Fibroblast of pulmonary artery (primary cell): ENCODE data around the gene HPCAL1.

Experiments used
- DNase-seq: peaks from one replicate; pipeline ENCODE4 v3.0.0-alpha.2; 2010; ENCODE audit warnings: low read depth
- H3K4me3 ChIP-seq: replicated peaks from 2 replicates; pipeline ENCODE4 v1.5.1; 2011; ENCODE audit warnings: low read depth, mild to moderate bottlenecking, control low read depth, low read length, moderate library complexity
- TF ChIP-seq, protein P1 (sequence below): IDR thresholded peaks from 2 replicates; pipeline ENCODE4 v1.5.1; 2011; ENCODE audit warnings: mild to moderate bottlenecking, control low read depth, low read length, inconsistent platforms; ENCODE audit errors: missing control alignments

Gene HPCAL1

DNA sequence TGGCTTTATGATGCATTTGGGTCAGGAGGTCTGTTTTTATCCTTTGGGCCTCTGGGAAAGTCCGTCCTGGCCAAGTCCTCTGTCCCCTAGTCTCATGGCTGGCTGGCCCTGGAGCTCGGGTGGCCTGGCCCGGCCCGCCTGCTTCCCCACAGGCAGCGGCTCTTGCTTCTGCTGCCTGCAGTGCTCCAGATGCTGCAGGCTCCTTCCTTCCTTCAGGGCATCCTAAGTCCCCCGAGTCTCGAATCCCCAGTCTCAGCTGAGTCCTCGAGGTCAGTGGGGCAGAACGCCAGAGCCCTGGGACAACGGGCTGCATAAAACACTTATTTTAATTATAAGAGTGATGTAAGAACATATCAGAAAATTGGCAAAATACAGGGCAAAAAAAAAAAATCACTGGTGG lies 71.2 kb downstream of the HPCAL1 start:
- TF ChIP-seq, protein P1, sequence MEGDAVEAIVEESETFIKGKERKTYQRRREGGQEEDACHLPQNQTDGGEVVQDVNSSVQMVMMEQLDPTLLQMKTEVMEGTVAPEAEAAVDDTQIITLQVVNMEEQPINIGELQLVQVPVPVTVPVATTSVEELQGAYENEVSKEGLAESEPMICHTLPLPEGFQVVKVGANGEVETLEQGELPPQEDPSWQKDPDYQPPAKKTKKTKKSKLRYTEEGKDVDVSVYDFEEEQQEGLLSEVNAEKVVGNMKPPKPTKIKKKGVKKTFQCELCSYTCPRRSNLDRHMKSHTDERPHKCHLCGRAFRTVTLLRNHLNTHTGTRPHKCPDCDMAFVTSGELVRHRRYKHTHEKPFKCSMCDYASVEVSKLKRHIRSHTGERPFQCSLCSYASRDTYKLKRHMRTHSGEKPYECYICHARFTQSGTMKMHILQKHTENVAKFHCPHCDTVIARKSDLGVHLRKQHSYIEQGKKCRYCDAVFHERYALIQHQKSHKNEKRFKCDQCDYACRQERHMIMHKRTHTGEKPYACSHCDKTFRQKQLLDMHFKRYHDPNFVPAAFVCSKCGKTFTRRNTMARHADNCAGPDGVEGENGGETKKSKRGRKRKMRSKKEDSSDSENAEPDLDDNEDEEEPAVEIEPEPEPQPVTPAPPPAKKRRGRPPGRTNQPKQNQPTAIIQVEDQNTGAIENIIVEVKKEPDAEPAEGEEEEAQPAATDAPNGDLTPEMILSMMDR = no peak
- DNase-seq = no peak
- H3K4me3 ChIP-seq = no peak overlapping the region

DNA sequence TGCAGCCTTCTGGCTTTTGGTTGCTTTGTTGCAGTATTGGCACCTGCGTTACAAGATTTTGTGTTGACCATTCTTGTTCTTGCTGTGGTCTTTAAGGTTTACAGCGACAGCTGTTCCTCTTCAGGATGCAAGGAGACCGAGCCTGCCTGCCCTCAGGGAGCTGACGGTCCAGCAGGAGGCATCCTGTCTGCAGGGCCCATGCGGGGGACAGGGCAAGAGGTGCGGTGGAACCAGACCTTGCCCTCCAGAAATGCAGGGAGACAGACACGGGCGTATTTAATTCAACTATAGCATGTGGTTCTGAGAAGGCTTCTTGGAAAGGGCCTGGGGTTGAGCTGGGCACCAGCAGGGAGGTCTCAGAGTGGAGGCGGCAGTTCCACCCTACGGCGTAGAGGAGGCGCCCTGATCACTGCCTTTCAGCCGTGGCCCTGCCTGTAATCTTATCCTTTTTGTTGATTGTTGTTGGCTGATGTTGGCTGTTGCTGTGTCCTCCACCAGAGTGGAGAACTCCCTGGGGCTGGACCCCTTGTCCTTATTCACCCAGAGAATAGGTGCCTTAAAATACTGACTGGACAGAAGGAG lies 71.7 kb downstream of the HPCAL1 start:
- no peak overlapping the region for H3K4me3 ChIP-seq
- DNase-seq = no peak
- TF ChIP-seq, protein P1 = no peak

- no peak for DNase-seq
- TF ChIP-seq, protein P1 = no peak
Measured at GRCh38 chr2:10375570-10376281, 73.0 kb downstream of the HPCAL1 start.

DNA sequence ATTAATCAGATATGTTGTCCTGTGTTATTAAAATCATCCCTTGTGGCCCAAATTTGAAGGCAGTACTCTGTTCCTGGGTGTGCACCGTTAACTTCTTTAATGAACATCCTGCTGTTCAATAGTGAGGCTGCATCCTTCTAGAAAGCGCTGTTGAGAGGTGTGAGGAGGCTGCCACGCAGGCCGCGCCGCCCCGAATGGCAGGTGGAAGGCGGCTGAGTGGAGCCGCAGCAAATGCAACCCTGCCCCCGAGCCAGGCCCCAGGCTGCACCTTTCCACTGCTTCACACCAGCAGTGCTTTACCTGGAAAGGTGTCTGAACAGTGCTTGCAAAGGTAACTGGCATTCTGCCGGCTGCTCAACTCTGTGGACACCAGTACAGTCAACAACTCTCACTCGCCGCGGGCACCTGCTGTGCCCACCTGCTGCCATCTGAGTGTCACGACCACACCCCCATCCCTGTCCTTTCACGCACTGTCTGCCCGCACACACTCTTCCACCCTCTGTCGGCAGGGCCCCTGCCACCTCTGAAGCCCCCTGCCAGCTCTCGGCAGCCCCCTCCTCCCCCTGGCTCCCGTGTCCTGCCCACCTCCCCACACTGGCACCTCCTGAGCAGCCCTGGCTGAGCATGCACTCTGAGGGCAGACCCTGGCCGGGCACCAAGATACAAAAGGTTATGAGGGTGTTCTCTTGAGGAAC lies 74.5 kb downstream of the HPCAL1 start:
- no peak for DNase-seq
- TF ChIP-seq, protein P1 = no peak
- no peak overlapping the region for H3K4me3 ChIP-seq

More at GRCh38 chr2:10375570-10376281, 73.0 kb downstream of the HPCAL1 start:
- no peak overlapping the region for H3K4me3 ChIP-seq

DNA sequence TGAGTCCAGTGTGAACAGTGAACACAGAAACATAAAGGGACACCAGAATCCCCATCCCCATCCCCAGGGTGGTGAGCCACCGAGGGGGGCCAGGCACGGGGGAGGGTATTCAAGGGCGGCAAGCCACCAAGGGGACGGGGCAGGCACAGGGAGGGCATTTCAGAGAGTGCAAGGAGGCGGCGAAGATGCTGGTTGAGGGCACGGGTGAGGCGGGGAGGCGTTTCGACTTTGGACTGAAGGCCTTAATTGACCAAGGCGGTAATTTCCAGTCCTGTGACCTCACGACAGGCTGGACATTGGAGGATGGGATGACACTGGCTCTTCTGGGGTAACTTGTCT lies 75.0 kb downstream of the HPCAL1 start:
- TF ChIP-seq, protein P1 = no peak
- DNase-seq = no peak

DNA sequence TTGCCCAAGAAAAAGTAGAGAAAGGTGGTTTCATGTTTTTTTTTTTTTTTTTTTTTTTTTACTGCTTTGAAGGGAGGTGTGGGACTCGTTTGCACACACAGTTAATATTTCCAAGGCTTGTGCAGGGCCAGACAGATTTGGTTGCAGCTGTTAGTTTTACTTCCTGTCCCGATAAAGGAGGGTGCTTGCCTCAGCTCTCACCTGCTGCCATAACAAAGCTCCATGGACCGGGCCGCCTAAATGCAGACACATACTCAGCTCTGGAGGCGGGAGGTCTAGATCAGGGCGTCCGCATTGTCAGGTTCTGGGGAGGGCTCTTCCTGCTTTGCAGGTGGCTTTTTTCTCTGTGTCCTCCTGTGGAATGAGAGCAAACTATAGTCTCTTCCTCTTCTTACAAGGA lies 75.5 kb downstream of the HPCAL1 start:
- no peak overlapping the region for H3K4me3 ChIP-seq
- DNase-seq = no peak
- TF ChIP-seq, protein P1 = no peak

More for the DNA sequence above, 75.0 kb downstream of the HPCAL1 start:
- no peak overlapping the region for H3K4me3 ChIP-seq
